Measurements from ENCODE around the gene MCRIP2. TPM values are rescaled to one million over a fixed set of nuclear protein-coding genes. Genes with fewer than 3 reads are reported as not detected.
A peak's percentile ranks its signal among the peaks of the same experiment; 100 is the strongest.

MCRIP2 gene
- polyA plus RNA-seq, 2 of the 4 experiments (the other 2 are of a cell fraction), result 10.7 to 21.3 TPM

DNA sequence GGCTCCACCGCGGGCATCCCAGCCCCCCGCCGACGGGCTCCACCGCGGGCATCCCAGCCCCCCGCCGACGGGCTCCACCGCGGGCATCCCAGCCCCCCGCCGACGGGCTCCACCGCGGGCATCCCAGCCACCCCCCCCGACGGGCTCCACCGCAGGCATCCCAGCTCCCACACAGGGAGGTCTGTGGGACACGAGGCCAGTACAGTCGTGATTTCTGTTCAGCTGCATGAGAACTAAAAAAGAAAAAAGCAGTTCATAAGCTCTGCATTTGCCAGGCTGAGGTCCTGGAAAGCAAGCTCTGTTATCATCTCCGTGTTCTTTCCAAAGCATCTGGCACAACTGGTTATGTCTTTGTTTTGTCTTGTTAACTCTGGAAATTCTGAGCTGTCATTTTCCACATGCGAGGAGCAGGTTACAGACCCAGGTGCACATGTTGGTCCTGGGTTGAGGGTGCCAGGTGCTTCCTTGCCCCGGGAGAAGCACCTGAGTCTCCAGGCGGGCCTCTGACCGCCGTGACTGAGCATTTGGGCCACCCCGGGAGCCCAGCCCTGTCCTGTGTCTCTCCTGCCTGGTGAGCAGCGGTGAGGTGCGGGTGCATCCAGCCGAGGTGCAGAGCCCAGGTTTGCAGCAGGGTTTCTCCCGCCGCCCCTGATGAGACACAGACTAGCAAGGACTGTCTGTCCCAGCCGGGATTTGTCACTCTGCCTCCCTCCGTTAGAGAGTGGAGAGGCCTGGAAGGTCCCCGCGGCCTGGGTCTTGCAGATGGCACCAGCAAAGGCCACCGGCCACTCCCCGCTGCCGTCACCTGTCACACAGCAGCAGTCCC lies 20.7 kb upstream of the MCRIP2 start:
- TF ChIP-seq BHLHE40 (IDR thresholded peaks at IDR 0.05; ENCODE audit: low read depth, low read length) (no peak), FOXS1 (CRISPR knock-in tag; IDR thresholded peaks at IDR 0.05) (no peak), CEBPB (IDR thresholded peaks at IDR 0.05) (no peak), MAFK (IDR thresholded peaks at IDR 0.05; ENCODE audit: partially characterized antibody) (no peak), EHF (CRISPR knock-in tag; IDR thresholded peaks at IDR 0.05) (no peak), TP53 (CRISPR knock-in tag; IDR thresholded peaks at IDR 0.05) (no peak), ESRRA (IDR thresholded peaks at IDR 0.05; ENCODE audit: borderline replicate concordance, low read length) (no peak), FOSL2 (IDR thresholded peaks at IDR 0.05) (no peak), FOSL2 (CRISPR knock-in tag; IDR thresholded peaks at IDR 0.05) (no peak), ZSCAN20 (CRISPR knock-in tag; IDR thresholded peaks at IDR 0.05) (no peak), RARB (CRISPR knock-in tag; IDR thresholded peaks at IDR 0.05) (no peak), HOXB5 (CRISPR knock-in tag; IDR thresholded peaks at IDR 0.05) (no peak), EP300 (IDR thresholded peaks at IDR 0.05) (no peak), FOSB (CRISPR knock-in tag; IDR thresholded peaks at IDR 0.05) (no peak), SMC3 (IDR thresholded peaks at IDR 0.05) (no peak)
- TF ChIP-seq, protein P1, sequence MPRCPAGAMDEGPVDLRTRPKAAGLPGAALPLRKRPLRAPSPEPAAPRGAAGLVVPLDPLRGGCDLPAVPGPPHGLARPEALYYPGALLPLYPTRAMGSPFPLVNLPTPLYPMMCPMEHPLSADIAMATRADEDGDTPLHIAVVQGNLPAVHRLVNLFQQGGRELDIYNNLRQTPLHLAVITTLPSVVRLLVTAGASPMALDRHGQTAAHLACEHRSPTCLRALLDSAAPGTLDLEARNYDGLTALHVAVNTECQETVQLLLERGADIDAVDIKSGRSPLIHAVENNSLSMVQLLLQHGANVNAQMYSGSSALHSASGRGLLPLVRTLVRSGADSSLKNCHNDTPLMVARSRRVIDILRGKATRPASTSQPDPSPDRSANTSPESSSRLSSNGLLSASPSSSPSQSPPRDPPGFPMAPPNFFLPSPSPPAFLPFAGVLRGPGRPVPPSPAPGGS (IDR thresholded peaks at IDR 0.05), result no peak
- TF ChIP-seq, protein P2, sequence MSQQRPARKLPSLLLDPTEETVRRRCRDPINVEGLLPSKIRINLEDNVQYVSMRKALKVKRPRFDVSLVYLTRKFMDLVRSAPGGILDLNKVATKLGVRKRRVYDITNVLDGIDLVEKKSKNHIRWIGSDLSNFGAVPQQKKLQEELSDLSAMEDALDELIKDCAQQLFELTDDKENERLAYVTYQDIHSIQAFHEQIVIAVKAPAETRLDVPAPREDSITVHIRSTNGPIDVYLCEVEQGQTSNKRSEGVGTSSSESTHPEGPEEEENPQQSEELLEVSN (IDR thresholded peaks at IDR 0.05; ENCODE audit: borderline replicate concordance, low read depth), result no peak
- TF ChIP-seq, protein P3, sequence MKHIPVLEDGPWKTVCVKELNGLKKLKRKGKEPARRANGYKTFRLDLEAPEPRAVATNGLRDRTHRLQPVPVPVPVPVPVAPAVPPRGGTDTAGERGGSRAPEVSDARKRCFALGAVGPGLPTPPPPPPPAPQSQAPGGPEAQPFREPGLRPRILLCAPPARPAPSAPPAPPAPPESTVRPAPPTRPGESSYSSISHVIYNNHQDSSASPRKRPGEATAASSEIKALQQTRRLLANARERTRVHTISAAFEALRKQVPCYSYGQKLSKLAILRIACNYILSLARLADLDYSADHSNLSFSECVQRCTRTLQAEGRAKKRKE (CRISPR knock-in tag; IDR thresholded peaks at IDR 0.05; ENCODE audit: low read depth), result no peak
- Histone ChIP-seq H3K27ac (no peak overlapping the region), H3K4me1 (peaks cover 23% of the 10 kb centered on the region), H3K4me3 (no peak overlapping the region), H3K9me3 (no peaks in the 10 kb centered on the region), H3K4me2 (no peak overlapping the region; the same call in 2 of the 3 replicates)
- FAIRE-seq (no peak), DNase-seq (ENCODE audit: low read depth in 1 of 2, low spot score in 1 of 2) (no peak), ATAC-seq (no peak)
- 86% methylated on average over 23 of the region's 41 CpGs for WGBS (ENCODE audit: missing lambda C conversion rate)
- POLR2A ChIA-PET, result interaction anchor here (1.7 kb wide), 2 partner anchors 15 to 31 kb away, joined by 4 to 6 read pairs; partner anchors contain the start of gene METTL26
- CTCF ChIA-PET, result interaction anchor here (0.6 to 1.4 kb wide), 5 partner anchors 11 to 133 kb away, joined by 3 to 7 read pairs (median 3); partner anchors contain the start of gene RAB40C

DNA sequence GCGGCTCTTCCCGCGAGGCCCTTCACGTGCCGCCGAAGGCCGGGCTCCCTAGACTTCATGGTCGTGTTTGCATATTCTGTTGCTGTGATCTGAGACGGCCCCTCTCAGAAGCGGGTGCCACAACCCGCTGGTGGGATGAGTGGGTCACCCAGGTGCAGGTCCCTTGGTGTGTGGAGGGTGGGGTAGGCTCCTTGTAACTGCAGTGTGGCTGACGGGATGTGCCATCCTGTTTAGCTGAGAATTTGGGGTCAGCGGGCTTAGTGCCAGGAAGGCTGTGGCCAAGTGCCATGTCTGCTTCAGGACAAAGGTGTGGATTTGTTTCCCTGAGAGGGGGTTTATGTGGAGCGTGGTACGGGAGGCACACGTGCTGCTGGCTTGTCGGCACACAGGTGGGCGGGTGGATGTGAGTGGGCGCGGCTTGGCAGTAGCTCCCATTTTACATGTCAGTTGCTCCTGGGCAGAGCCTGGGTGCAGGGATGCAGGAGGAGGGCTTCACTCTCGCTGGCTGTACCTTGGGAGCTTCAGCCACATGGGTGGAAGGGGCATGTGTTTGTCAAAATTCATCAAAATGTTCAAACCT lies 20.0 kb upstream of the MCRIP2 start:
- Histone ChIP-seq H3K9me3 (no peaks in the 10 kb centered on the region), H3K4me2 (peak overlapping the region; percentile 69), H3K4me3 (no peak overlapping the region), H3K27ac (peak overlapping the region in 1 of 2 experiments; percentile 71; a peak in 3 of 6 replicates), H3K4me1 (peaks cover 30% of the 10 kb centered on the region)
- FAIRE-seq, result no peak
- WGBS (ENCODE audit: missing lambda C conversion rate), result 86% methylated on average over 19 of the region's 21 CpGs
- ChIA-PET CTCF (interaction anchor here (0.8 to 1.4 kb wide), 11 partner anchors 11 to 74 kb away, joined by 3 to 7 read pairs (median 4); partner anchors contain the start of genes RAB40C and WDR90), POLR2A (interaction anchor here (1.7 kb wide), 2 partner anchors 15 to 31 kb away, joined by 4 to 6 read pairs; partner anchors contain the start of gene METTL26)
- DNase-seq (ENCODE audit: low read depth in 1 of 2, low spot score in 1 of 2), result no peak
- TF ChIP-seq SMC3 (IDR thresholded peaks at IDR 0.05) (no peak), ZC3H11A (IDR thresholded peaks at IDR 0.05) (no peak), RNF2 (IDR thresholded peaks at IDR 0.05; ENCODE audit: borderline replicate concordance, low read depth) (no peak), RARB (CRISPR knock-in tag; IDR thresholded peaks at IDR 0.05) (no peak), TP53 (CRISPR knock-in tag; IDR thresholded peaks at IDR 0.05) (no peak), SREBF2 (IDR thresholded peaks at IDR 0.05) (no peak), CBX2 (IDR thresholded peaks at IDR 0.05; ENCODE audit: borderline replicate concordance, low read depth) (no peak), KDM1A (IDR thresholded peaks at IDR 0.05; ENCODE audit: low read depth) (no peak), JUNB (IDR thresholded peaks at IDR 0.05) (no peak), ZSCAN20 (CRISPR knock-in tag; IDR thresholded peaks at IDR 0.05) (no peak), POLR2A (IDR thresholded peaks at IDR 0.05; ENCODE audit: low read length) (no peak)
- TF ChIP-seq, protein P2 (IDR thresholded peaks at IDR 0.05; ENCODE audit: borderline replicate concordance, low read depth), result no peak
- TF ChIP-seq, protein P4, sequence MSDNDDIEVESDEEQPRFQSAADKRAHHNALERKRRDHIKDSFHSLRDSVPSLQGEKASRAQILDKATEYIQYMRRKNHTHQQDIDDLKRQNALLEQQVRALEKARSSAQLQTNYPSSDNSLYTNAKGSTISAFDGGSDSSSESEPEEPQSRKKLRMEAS (IDR thresholded peaks at IDR 0.05), result no peak
- TF ChIP-seq, protein P5, sequence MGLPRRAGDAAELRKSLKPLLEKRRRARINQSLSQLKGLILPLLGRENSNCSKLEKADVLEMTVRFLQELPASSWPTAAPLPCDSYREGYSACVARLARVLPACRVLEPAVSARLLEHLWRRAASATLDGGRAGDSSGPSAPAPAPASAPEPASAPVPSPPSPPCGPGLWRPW (IDR thresholded peaks at IDR 0.05), result no peak
- peak in 1 of 2 experiments; percentile 6; a peak in 2 of 6 replicates for ATAC-seq
